K562 treated with DMSO at 1 percent for 4 hours (cell line): ENCODE results near the gene CYS1. TPM values are rescaled to one million over a fixed set of nuclear protein-coding genes. Genes with fewer than 3 reads are reported as not detected.

Source experiments
- total RNA-seq: library from RNA; unstranded; fragments of 300-600 nt; gene quantifications from 2 replicates; pipeline ENCODE4 v1.2.3, GENCODE V29; 2022; ENCODE audit not compliant: insufficient read depth

The CYS1 gene, protein sequence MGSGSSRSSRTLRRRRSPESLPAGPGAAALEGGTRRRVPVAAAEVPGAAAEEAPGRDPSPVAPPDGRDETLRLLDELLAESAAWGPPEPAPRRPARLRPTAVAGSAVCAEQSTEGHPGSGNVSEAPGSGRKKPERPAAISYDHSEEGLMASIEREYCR
- not detected in 2 replicates for total RNA-seq

DNA sequence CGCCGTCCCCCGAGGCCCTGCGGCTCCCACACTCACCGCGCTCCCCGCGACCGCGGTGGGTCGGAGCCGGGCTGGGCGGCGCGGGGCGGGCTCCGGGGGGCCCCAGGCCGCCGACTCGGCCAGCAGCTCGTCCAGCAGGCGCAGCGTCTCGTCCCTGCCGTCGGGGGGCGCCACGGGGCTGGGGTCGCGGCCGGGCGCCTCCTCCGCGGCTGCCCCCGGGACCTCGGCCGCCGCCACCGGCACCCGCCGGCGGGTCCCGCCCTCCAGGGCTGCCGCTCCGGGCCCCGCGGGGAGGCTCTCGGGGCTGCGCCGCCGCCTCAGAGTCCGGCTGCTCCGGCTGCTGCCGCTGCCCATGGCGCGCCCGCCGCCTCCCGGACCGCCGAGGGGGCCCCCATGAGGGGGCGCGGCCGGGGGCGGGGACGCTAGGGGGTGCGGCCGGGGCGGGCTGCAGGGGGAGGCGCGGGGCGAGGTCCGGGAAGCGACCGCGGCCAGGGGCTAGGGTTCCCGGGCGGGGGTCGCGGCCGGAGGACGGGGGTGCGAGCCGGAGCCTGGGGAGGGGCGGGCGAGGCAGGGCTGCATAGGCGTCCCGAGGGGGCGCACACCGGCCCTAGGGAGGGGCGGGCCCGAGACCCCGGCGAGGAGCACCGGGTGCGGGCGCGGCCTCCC lies at the start of gene CYS1:
Gene CYS1 (minus strand): TSS at position 542 of the 666 bp plus-strand sequence. CDS start 188 bp downstream, at position 354.

GRCh38 chr2:10122500-10123280 lies 42.5 kb upstream of the CYS1 start, which contains the start of gene RRM2:
RRM2 (plus strand) TSS chr2:10122739; CDS start chr2:10122799, 60 bp downstream.

GRCh38 chr2:10043256-10043905 lies 36.8 kb downstream of the CYS1 start, which contains the start of gene KLF11:
KLF11 (plus strand) TSS chr2:10043550; CDS start chr2:10043717, 167 bp downstream.

Other genes with a start within 250 kb of the CYS1 start
- 7.6 and 9.5 TPM in 2 replicates for gene TAF1B, start 236.9 kb downstream of the CYS1 start, total RNA-seq
- gene GRHL1, start 128.7 kb downstream of the CYS1 start, total RNA-seq: 6.6 and 9.2 TPM in 2 replicates
- gene KLF11, start 36.9 kb downstream of the CYS1 start, total RNA-seq: 6.7 and 9.2 TPM in 2 replicates
- 43.0 and 45.2 TPM in 2 replicates for gene RRM2, start 42.3 kb upstream of the CYS1 start, total RNA-seq
- 145 and 147 TPM in 2 replicates for gene HPCAL1, start 222.5 kb upstream of the CYS1 start, total RNA-seq